NCI-H748 (cell line): Measurements from ENCODE around the gene ACAD8.

ENCODE experiments used
- DNase-seq: peaks from one replicate; lab custom pipeline; 2025; ENCODE audit not compliant: unreplicated experiment; lab: John Stamatoyannopoulos, UW

The ACAD8 gene

DNA sequence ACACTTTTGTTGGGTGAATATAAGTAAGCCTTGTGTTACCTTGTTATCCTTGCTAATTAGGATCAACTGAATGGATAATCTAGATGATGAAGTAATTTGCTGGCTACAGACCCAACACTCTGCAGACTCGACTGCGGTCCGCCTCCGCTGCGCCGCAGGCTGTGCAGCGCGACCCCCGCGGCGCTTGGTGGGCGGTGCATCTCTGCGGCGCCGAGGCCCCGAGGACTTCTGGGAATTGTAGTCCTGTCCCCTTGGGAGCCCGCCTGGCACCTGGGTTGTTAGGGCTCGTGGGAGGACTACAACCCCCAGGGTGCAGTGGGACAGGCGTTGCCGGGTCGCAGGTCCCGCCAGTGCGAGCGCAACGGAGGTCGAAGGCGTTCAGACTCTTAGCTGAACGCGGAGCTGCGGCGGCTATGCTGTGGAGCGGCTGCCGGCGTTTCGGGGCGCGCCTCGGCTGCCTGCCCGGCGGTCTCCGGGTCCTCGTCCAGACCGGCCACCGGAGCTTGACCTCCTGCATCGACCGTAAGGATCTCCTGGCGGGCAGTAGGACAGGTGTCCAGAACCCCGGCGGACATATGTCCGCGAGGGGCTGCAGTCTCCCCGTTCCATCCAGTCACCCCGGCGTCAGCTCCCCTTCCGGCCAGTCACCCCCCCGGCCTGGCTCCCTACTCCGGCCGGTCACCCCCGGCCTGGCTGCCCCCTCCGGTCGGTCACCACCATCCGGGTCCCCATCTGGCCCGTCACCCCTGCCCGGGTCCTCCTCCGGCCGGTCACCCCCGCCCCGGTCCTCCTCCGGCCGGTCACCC, at the start of gene ACAD8, which contains the start of gene THYN1:
ACAD8 (plus strand) TSS at position 381 of the 806 bp plus-strand sequence; CDS start at position 414, 33 bp downstream.
THYN1 (minus strand) TSS at position 165 of the 806 bp plus-strand sequence. CDS start 470 bp downstream, outside the sequence.
- DNase-seq, result peak; percentile 96

DNA sequence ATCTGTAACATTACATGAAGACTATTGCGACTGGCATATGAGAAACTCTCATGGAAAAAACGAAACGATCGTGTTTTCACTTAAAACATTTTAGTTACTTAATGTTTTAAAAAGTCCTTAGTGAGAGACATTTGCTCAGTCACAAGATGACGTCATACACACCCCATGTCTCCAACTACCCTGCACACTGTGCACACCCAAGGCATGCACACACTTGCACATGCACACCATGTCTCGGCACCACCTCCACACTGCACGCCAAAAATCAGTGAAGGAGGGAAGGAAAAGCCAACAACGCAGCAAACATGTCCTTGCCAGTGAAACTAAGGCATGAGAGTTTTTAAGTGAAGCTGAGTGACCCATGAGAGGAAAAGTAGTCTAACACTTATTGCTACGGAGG, 47.6 kb upstream of the ACAD8 start:
- no peak for DNase-seq

DNA sequence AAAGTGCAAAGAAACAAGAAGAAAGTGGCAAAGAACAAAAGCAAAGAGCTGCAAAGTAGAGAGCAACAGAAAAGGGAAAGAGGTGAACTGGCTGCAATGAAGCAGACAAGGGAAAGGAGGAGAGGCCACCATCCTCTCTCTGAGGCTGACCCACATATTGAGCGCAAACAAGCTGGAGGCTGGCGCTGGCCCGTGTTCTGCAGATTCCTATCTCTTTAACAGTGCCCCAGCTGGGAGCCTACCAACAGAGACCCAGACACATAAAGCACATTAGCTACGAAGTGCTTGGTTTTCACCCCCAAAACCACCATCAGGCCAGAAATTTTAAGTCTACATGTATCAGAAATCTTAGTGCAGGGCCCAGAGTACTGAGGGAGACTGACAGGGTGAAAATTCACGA, 47.2 kb upstream of the ACAD8 start:
- DNase-seq, result no peak

DNA sequence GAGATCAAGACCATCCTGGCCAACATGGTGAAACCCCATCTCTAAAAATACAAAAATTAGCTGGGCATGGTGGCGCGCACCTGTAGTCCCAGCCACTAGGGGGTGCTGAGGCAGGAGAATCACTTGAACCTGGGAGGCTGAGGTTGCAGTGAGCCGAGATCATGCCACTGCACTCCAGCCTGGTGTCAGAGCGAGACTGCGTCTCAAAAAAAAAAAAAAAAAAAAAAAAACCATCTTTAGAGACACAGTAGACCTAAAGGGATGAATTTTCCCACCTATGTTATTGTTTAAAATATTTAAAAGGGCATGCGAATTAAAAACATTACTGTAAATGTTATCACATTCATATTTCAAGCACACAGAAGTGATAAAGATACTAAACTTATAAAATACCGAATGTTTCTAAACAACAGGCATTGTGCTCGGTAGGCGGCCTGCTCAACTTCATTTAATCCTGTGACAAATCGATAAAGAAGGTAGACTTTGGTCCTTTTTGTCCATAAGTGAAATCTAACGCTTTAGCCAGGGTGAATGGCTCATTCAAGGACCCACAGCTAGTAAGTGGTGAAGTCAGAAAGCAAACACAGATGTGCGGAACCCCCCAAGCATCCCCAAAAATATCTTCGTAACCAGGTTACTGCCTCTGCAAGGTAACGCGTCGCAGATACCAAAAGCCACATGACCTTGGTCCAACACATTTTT, 45.7 kb upstream of the ACAD8 start:
- DNase-seq, result peak; percentile 4

DNA sequence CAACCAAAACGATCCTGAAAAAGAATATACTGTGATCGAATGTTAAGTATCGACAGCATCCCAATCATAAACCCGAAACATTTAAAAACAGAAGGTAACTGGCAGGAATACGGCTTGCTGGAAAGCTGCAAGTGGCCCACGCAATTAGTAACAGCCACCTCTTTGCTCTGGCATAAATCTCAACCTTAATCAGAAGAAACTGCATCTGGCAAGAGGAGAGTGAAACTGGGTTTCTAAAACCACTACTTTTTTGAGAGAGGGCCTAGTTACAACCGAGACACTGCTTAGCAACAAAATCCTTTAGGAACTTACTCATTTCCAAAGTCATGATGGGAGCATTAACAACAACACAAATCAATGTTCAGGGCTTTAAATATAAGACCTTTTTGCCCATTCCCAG, 37.5 kb upstream of the ACAD8 start:
- no peak for DNase-seq

DNA sequence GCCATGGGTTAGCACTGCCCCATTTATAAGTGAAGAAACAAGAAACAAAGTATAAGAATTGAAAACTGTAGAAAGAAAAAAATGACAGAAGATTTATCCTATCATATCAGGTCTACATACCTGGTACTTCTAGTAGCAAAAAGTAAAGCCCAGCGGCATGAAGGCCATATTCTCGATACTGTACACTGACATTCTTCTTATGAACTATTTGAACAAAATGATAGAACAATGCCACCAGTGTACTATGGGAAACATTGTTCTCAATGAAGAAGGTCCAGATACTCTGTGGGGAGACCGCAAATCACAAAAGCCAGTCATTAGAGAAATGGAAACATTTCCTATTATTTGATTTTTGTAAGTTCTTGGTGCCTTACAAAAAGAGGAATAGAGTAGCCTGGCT, 36.6 kb upstream of the ACAD8 start:
- no peak for DNase-seq

DNA sequence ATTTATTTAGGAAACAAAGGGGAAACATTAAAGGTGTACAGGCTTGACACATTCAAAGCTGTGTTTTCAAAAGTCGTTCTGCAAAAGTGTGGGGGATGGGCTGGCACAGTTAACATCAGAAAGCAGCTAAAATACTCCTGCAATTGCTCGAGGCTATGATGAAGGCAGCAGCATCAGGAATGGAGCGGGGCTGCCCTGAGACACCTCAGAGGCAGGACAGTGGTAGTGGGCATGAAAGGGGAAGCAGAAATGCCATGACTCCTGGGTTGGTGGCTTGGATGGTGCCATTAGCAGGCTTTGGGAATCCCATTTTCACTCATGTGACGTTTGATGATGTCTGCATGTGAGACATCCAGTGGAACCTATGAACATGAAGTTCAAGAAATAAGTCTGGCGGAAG, 30.2 kb upstream of the ACAD8 start:
- no peak for DNase-seq

DNA sequence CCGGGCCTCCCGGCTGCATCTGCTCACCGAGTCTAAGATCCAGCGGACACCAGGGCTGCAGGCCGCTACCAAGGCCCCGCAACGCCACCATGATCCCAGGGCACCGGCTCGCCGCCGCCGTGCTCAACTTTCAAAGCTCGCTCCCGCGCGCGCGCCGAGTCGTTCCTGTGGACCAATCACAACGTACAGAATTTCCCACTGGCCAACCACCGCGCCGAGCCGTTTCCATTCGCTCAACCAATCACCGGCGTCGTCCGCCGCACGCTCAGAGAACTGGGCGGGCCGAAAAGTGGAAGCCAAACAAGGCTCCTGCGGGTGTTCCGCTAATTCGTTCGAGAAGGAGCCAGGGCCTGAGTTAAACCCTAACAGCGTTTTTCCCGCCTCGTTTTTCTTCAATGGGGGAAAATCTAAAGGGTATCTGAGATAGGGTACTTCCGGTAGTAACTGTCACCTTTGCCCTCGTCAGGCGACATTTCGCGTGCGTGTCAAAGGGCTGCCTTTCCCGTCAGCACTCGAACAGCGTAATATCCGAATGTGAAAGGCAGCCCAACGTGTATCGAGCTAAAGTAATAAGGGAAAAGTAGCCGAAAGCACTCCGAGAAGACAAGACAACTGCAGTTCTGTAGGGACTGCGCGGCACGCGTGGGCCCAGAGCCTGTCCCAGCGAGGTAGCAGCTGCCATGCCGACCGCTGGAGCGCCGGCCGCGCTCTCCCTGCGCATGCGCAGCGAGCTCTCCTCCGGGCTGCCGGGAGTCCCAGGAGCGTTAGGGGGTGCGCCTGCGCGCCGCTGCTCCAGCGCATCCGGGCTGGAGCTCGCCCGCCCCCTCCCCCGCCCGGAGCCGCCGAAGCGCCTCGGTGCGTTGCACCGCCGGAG, 29.3 kb upstream of the ACAD8 start, which contains the start of the genes NCAPD3 and VPS26B:
NCAPD3 (minus strand) TSS at position 132 of the 874 bp plus-strand sequence; CDS start at position 91, 41 bp downstream.
VPS26B (plus strand) TSS at position 836 of the 874 bp plus-strand sequence. CDS start 452 bp downstream, outside the sequence.
- peak; percentile 96 for DNase-seq

DNA sequence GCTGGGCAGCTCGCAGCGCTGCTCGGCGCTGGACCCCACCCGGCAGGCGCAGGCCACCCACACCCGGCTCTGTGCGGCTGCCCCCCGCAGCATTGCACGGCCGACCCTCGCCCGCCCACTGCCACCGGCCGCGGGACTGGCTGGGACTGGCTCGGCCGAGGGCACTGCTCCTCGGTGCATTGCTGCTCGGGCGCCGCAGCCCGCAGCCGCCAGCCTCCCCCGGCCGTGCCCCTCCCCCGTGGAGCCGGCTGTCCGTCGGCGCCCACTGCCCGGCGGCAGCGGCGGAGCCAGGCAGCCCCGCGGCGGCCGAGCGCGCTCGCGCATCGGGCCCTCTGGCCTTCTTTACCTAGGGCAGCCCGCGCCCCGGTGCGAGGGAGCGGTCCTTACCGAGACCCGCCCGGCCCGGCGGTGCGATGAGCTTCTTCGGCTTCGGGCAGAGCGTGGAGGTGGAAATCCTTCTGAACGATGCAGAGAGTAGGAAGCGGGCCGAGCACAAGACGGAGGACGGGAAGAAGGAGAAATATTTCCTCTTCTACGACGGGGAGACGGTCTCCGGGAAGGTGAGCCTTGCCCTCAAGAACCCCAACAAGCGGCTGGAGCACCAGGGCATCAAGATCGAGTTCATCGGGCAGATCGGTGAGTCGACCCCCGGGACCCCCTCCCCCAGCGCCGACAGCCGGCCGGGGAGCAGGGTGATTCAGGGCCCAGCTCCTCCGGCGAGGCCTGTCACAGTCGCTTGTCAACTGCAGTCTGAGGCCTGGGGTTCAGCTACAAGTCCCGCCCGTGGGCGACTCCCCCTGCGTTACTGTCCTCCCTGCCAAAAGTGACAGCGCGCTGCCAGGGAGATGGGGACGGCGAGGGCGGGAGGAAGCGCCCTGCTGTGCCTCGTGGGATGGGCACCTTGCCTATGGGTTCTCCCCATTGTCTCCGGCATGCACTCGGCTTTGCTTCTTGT, 28.4 kb upstream of the ACAD8 start:
- peak; percentile 65 for DNase-seq

DNA sequence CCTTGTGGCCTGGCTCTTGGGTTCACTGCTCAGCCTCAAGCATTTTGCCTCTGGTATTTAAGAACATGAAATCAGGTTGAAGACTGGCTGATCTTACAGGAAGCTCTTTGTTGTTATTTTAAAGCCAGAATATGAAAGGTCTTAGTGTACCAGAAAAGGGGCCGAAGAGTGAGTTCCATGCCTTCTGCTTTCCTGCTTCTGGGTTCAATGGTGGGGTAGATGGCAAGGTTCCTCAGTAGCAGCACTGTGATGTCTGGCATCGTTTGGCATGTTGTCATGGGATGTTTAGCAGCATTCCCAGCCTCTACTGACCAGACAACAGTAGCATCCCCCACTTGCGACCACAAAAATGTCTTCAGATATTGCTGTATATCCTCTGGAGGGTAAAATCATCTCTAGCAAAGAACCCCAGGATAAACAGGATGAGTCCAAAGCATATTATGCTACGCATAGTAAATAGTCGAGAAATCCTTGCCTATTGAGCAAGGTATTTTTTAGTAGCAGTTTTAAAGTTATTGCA, 26.5 kb upstream of the ACAD8 start:
- no peak for DNase-seq

DNA sequence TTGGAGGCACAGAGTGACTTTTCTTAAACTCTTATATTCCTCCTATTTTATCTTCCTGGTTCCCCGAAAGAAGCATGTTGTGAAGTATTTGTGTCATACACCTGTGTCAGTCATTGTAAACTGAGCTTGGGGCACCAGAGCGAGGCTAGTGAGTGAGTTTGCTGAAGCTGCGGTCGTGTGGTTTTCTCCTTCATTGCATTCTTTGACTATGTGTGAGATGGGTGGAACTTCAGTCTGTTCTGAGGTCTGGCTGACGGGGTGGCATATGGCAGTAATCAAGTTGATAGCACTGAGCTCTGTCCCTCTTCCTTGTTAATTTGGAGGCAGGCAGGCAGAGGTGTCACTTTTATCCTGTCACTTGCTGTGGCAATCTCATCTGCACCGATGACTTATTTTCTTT, 24.7 kb upstream of the ACAD8 start:
- DNase-seq, result no peak

DNA sequence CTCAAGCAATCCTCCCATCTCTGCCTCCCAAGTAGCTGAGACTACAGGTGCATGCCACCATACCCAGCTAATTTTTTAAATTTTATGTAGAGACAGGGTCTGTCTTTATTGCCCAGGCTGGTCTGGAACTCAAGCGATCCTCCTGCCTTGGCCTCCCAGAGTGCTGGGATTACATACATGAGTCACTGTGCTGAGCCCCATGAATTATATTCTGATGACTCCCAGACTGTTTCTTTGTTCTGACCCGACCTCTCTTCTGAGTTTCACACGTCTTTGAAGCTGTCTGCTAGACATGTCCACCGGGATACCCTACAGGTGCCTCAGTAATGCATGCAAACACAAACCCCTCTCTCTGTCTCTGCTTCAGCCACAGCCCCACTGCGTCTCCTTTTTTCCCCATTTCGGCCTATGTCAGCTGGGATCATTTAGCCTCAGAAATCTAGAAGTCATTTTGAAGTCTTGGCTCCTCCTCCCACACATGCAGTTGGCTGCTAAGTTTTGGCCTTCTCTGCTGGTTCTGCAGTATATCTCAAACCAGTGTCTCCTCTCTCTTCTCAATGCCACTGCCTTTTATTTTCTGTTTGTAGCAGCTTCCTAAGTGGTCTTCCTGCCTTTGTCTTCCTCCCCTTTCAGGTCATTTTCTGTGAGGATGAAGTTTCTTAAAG, 24.1 kb upstream of the ACAD8 start:
- no peak for DNase-seq

DNA sequence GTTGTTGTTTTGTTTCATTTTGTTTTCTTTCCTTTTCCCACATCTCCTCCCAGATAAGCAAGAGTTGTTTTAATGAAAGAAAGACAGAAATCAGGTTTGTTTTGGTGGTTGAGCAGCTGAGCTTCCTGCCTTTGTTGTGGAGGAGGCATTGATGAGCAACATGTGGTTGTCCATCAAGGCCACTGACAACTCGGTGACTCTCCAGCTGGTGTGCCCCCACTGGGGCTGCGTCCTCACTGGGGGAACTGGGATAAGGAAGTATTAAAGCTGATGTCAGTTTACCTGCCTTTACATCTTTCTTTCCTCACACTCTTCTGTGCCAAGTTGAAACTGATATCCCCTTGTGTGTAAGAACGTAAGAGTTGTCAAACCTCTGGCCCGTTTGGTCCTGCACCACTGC, 23.0 kb upstream of the ACAD8 start:
- DNase-seq, result no peak

DNA sequence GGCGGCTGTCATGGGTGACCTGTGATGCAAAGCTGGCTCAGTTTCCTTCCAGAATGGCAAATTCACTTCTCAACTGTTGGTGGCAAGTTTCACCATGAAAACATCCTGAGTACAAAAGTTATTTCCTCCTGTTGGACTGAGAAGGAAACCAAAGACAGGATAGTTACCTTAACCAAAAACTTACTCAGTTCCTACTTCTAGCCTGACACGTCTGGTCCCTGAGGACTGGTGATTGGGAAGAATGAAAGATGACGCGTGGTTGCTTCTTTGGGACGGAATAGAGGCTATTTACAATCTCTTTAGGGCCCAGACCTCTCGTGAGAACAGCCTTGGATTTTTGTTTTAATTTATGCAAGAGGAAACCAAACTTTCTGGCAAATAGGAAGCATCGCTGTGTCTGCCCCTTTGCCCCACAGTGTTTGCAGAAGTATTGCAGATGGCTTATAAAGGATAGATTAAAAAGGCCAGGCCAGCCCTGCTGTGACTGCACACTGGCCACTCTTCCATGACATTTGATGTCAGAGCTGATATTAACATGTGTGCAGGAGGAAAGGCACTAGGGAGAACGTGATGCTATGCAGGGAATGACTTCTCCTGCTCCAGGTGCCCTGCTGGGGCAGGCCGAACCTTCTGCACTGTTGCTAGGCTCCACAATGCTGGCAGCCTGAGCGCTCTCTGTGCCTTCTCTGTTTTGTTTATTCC, 21.3 kb upstream of the ACAD8 start:
- DNase-seq, result no peak

DNA sequence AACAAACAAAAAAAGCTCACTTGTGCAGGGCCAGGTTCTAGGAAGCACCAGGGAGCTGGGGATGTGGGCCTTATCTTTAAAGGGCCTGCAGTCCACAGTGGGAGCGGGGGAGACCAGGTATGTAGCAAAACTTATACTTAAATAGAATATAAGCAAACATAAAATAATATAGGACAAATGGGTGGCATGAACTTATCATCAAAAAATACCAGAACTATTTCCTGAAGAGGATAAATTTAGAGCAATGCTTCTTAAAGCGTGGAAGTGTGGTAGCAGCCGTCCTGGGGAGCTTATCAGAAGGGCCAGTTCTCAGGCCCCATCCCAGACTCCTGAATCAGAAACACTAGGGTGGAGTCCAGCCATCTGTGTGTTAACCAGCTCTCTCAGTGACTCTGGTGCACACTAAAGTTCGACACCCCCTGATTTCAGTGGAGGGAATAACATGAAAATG, 19.6 kb upstream of the ACAD8 start:
- DNase-seq, result no peak

DNA sequence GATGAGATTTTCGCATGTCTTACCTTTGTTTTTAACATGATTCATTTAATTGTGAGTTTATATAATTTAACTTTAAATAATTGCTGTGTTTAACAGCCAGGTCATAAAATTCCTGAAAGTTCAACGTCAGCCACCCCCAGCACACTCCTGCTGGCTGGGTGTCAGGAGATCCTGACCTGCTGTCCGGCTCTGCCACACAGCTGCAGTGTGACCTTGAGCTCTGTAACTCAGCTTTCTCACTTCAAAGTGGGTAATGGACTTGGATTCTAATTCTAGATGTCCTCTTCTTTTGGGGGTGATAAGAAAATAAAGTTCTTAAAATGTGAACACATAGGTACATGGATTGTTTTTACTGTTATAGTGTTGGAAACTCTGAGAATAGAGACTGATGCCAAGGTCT, 18.0 kb upstream of the ACAD8 start:
- DNase-seq, result no peak

DNA sequence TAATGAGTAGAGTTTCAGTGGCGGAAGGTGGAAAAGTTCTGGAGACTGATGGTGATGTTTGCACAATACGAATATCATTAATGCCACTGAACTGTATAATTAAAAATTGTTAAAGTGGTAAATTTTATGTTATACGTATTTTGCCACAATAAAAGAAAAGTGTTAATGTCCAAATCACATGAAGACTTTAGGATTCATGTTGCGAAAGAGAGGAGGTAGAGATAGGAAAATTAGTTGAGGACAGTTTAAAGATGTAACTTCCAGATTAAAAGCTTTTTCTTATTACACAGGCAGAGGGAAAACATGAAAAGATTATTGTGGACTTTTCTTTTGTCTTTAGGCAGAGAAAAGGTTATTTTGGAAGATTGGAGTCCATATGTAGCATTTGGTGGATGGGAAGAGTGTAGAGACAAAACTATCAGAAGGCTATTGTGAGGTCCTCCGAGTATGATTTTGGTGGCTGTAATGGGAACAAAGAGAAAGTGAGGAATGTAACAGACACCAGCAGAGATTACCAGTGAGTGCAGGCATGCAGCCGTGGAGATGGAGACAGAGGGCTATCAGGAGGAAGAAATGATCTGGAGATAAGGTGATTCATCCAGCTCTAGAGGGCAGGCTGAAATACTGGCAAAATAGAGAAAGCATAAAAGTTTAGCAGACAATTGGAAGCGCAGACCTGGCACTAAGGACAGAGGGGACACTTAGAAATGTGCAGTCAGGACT, 16.4 kb upstream of the ACAD8 start:
- no peak for DNase-seq

DNA sequence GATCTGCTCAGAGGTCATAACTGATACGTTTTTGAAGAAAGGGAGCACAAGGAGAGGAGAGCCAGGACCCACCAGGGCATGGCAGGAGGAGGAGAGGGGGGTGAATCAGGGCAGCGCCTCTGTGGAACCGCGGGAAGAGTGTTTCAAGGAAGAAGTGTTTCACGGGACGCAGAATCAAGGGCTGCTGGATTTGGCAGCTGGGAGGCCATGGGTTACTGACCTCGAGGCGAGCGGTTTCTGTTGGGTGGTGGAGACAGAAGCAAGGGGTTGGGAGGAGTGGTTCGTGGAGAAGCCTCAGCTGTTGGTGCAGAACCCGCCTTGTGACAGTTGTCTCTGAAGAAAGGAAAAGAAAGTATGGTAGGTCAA, 15.8 kb upstream of the ACAD8 start:
- no peak for DNase-seq
